IMR-90 (cell line): ENCODE measurements around the gene PLCL1. TPM values are rescaled to one million over a fixed set of nuclear protein-coding genes. Genes with fewer than 3 reads are reported as not detected.

Experiments used
- ATAC-seq: fragments of 200-7000 bp; cut with Tn5 transposase; 2 replicates; pipeline ENCODE4 v1.9.1; 2020; ENCODE audit warnings: low read depth, mild to moderate bottlenecking, moderate library complexity
- BruUV-seq: library from RNA; stranded (reverse); fragments of 400-500 nt; replicated peaks from 2 replicates; lab custom pipeline; 2021; lab: Mats Ljungman, UMichigan
- CTCF ChIA-PET: fragments of 300-600 bp; formaldehyde crosslinking; extraction: SDS; loops from one replicate; lab custom pipeline; 2021; ENCODE audit warnings: antibody characterized with exemption; lab: Yijun Ruan, JAX
- POLR2A ChIA-PET: fragments of 300-600 bp; sonication (Branson Sonifier 250); formaldehyde crosslinking; loops from one replicate; lab custom pipeline; 2022; ENCODE audit warnings: antibody characterized with exemption; ENCODE audit not compliant: unreplicated experiment; lab: Charles Lee
- DNase-seq: peaks from one replicate; pipeline ENCODE4 v3.0.0; 2013
- H2AFZ ChIP-seq: replicated peaks from 2 replicates; pipeline ENCODE3; 2013; ENCODE audit warnings: low read length, mild to moderate bottlenecking; ENCODE audit not compliant: poor library complexity
- H2AK5ac ChIP-seq: 2 replicates; pipeline ENCODE4 v1.6.1; 2013; ENCODE audit warnings: low read depth, low read length, inconsistent platforms
- H2AK9ac ChIP-seq: replicated peaks from 2 replicates; pipeline ENCODE3; 2013; ENCODE audit warnings: mild to moderate bottlenecking, low read depth, low read length, moderate library complexity; ENCODE audit not compliant: poor library complexity
- H2BK120ac ChIP-seq: 2 replicates; pipeline ENCODE4 v1.6.1; 2013; ENCODE audit warnings: low read depth, low read length, inconsistent platforms
- H2BK15ac ChIP-seq: 3 replicates; pipeline ENCODE4 v1.6.1; 2013; ENCODE audit warnings: low read depth, low read length, inconsistent platforms
- H2BK20ac ChIP-seq: 2 replicates; pipeline ENCODE4 v1.6.1; 2013; ENCODE audit warnings: low read depth, mild to moderate bottlenecking, inconsistent platforms, low read length, moderate library complexity
- H2BK5ac ChIP-seq: 2 replicates; pipeline ENCODE4 v1.6.1; 2013; ENCODE audit warnings: mild to moderate bottlenecking, low read depth, low read length, inconsistent platforms; ENCODE audit not compliant: poor library complexity, severe bottlenecking
- H3K14ac ChIP-seq: replicated peaks from 2 replicates; pipeline ENCODE4 v1.6.1; 2013; ENCODE audit warnings: low read depth, low read length, inconsistent platforms
- H3K18ac ChIP-seq: 2 replicates; pipeline ENCODE4 v1.6.1; 2013; ENCODE audit warnings: low read depth, low read length, control low read depth
- H3K23ac ChIP-seq: 2 replicates; pipeline ENCODE4 v1.6.1; 2013; ENCODE audit warnings: low read depth, low read length, inconsistent platforms
- H3K27ac ChIP-seq: 2 replicates; pipeline ENCODE4 v1.5.1; 2013; ENCODE audit warnings: mild to moderate bottlenecking, control low read depth, low read length; ENCODE audit not compliant: insufficient read depth
- H3K27me3 ChIP-seq: 2 replicates; pipeline ENCODE4 v1.6.1; 2013; ENCODE audit warnings: low read length; ENCODE audit not compliant: control insufficient read depth, insufficient read depth
- H3K36me3 ChIP-seq: 2 replicates; pipeline ENCODE4 v1.6.1; 2013; ENCODE audit warnings: low read length, mixed read lengths; ENCODE audit not compliant: control insufficient read depth, insufficient read depth
- H3K4ac ChIP-seq: 2 replicates; pipeline ENCODE4 v1.6.1; 2013; ENCODE audit warnings: low read depth, low read length, inconsistent platforms
- H3K4me1 ChIP-seq: 2 replicates; pipeline ENCODE4 v1.6.1; 2013; ENCODE audit warnings: low read length, mixed read lengths; ENCODE audit not compliant: control insufficient read depth, insufficient read depth
- H3K4me2 ChIP-seq: 2 replicates; pipeline ENCODE4 v1.6.1; 2013; ENCODE audit warnings: low read depth, mild to moderate bottlenecking, control low read depth, low read length, moderate library complexity
- H3K4me3 ChIP-seq: 2 replicates; pipeline ENCODE4 v1.5.1; 2013; ENCODE audit warnings: low read depth, mild to moderate bottlenecking, control low read depth, low read length, moderate library complexity; ENCODE audit not compliant: insufficient read depth
- H3K56ac ChIP-seq: 2 replicates; pipeline ENCODE4 v1.6.1; 2013; ENCODE audit warnings: low read length, inconsistent platforms; ENCODE audit not compliant: insufficient read depth; ENCODE audit errors: extremely low read depth
- H3K79me1 ChIP-seq, 2 experiments: 2 replicates each; pipeline ENCODE4 v1.6.1; 2013; ENCODE audit warnings: low read length in 2 of 2, inconsistent platforms in 1 of 2, low read depth in 1 of 2
- H3K9ac ChIP-seq: 2 replicates; pipeline ENCODE4 v1.6.1; 2013; ENCODE audit warnings: low read depth, low read length, control low read depth
- H3K9me1 ChIP-seq: 2 replicates; pipeline ENCODE4 v1.6.1; 2013; ENCODE audit warnings: low read length, inconsistent platforms; ENCODE audit not compliant: insufficient read depth
- H3K9me3 ChIP-seq: 2 replicates; pipeline ENCODE4 v1.6.1; 2013; ENCODE audit warnings: low read length; ENCODE audit not compliant: control insufficient read depth, insufficient read depth
- H4K20me1 ChIP-seq: 2 replicates; pipeline ENCODE4 v1.6.1; 2013; ENCODE audit warnings: low read length, inconsistent platforms; ENCODE audit not compliant: insufficient read depth
- H4K5ac ChIP-seq: 2 replicates; pipeline ENCODE4 v1.6.1; 2013; ENCODE audit warnings: mild to moderate bottlenecking, low read depth, low read length, control low read depth
- H4K8ac ChIP-seq, 2 experiments: 2 replicates each; pipeline ENCODE4 v1.6.1; 2013; ENCODE audit warnings: low read depth in 2 of 2, low read length in 2 of 2, control low read depth in 1 of 2, inconsistent platforms in 1 of 2
- H4K91ac ChIP-seq: 2 replicates; pipeline ENCODE4 v1.6.1; 2013; ENCODE audit warnings: low read depth, low read length, inconsistent platforms; ENCODE audit not compliant: insufficient read depth
- CHD1 ChIP-seq: IDR thresholded peaks from 2 replicates; pipeline ENCODE4 v1.6.1; 2012; ENCODE audit warnings: low read depth, low read length, improper control_type of control experiment
- FOS ChIP-seq: fragments of 150-350 bp; IDR thresholded peaks from 2 replicates; pipeline ENCODE4 v1.6.1; 2016; ENCODE audit warnings: low read depth, low read length
- MAZ ChIP-seq: IDR thresholded peaks from 2 replicates; pipeline ENCODE4 v1.6.1; 2012; ENCODE audit warnings: low read depth, mild to moderate bottlenecking, low read length, improper control_type of control experiment, moderate library complexity, borderline replicate concordance
- MXI1 ChIP-seq: IDR thresholded peaks from 2 replicates; pipeline ENCODE4 v1.6.1; 2012; ENCODE audit warnings: low read depth, mild to moderate bottlenecking, low read length, moderate library complexity, borderline replicate concordance
- RCOR1 ChIP-seq: IDR thresholded peaks from 2 replicates; pipeline ENCODE4 v1.6.1; 2012; ENCODE audit warnings: mild to moderate bottlenecking, low read length, improper control_type of control experiment; ENCODE audit not compliant: insufficient replicate concordance
- RFX5 ChIP-seq: IDR thresholded peaks from 2 replicates; pipeline ENCODE4 v1.8.0; 2012; ENCODE audit warnings: low read depth, mild to moderate bottlenecking, low read length, moderate library complexity
- WGBS, 2 experiments: methylation state at CpG; one replicate each; pipeline versions ENCODE4 v1.1.5 to v1.1.7; 2013; ENCODE audit warnings: missing lambda C conversion rate in 2 of 2; ENCODE audit not compliant: insufficient read length in 1 of 2; ENCODE audit errors: extremely low coverage in 2 of 2; 5-methylcytosine and 5-hydroxymethylcytosine counted together
- dilution Hi-C: fragments of 300-500 bp; cut with HindIII; formaldehyde crosslinking; loops from one replicate; pipeline ENCODE4 v1.14.3; 2018; ENCODE audit warnings: low sequenced_read_pairs; ENCODE audit not compliant: unreplicated experiment
- in situ Hi-C: fragments of 300-500 bp; cut with MboI; formaldehyde crosslinking; loops from 3 replicates; pipeline ENCODE4 v1.14.3; 2019; ENCODE audit warnings: low sequenced_read_pairs, inconsistent platforms, mixed read lengths
- intact Hi-C: fragments of 100-400 bp; cut with micrococcal nuclease; formaldehyde crosslinking; loops from 2 replicates; pipeline ENCODE4 v1.10.0; 2022
- polyA plus RNA-seq, 3 experiments: library from polyadenylated mRNA; depleted of rRNA; stranded (reverse); fragments of >200 nt; gene quantifications; 2 replicates each; pipeline ENCODE4 v1.2.3, GENCODE V29; 2012; ENCODE audit warnings: low replicate concordance in 1 of 3
- total RNA-seq: library from RNA; depleted of rRNA; stranded (reverse); fragments of >200 nt; gene quantifications from 2 replicates; pipeline ENCODE4 v1.2.3, GENCODE V29; 2012

Gene PLCL1
- total and polyA plus RNA-seq, 2 of the 4 experiments (the other 2 are of a cell fraction), result 0.14 to 0.18 TPM

GRCh38 chr2:198017068-198017467 lies 212.7 kb downstream of the PLCL1 start:
- POLR2A ChIA-PET, result no interaction called here
- H3K27ac ChIP-seq, result no peak overlapping the region
- H3K9ac ChIP-seq, result no peak overlapping the region
- H3K4me1 ChIP-seq, result no peaks in the 10 kb centered on the region
- H2AK9ac ChIP-seq, result no peak overlapping the region
- no peak overlapping the region for H2BK5ac ChIP-seq
- H4K5ac ChIP-seq, result no peak overlapping the region
- dilution Hi-C loops (no loop called here), intact Hi-C loops (no loop called here), in situ Hi-C loops (no loop called here)
- no peaks in the 10 kb centered on the region for H3K9me3 ChIP-seq
- no peaks in the 10 kb centered on the region for H3K36me3 ChIP-seq
- no peak overlapping the region for H3K4me2 ChIP-seq
- no peak for ATAC-seq
- no peak for DNase-seq
- H4K8ac ChIP-seq, result no peak overlapping the region
- CTCF ChIA-PET, result no interaction called here
- H2BK15ac ChIP-seq, result no peak overlapping the region
- no peak overlapping the region for H2BK20ac ChIP-seq
- TF ChIP-seq RFX5 (no peak), FOS (no peak), MAZ (no peak), RCOR1 (no peak), MXI1 (no peak), CHD1 (no peak)
- no peak overlapping the region for H2BK120ac ChIP-seq
- H3K79me1 ChIP-seq, result no peaks in the 10 kb centered on the region
- no peak overlapping the region for H4K91ac ChIP-seq
- no CpG with 5 or more reads among the region's 2 CpGs for WGBS, 2 experiments
- no TSS peak for BruUV-seq
- no peak overlapping the region for H2AK5ac ChIP-seq
- H3K27me3 ChIP-seq, result no peaks in the 10 kb centered on the region
- H2AFZ ChIP-seq, result no peak overlapping the region
- no peak overlapping the region for H3K23ac ChIP-seq
- H3K56ac ChIP-seq, result no peak overlapping the region
- H3K18ac ChIP-seq, result no peak overlapping the region
- H3K4ac ChIP-seq, result no peak overlapping the region
- no peak overlapping the region for H3K14ac ChIP-seq
- no peak overlapping the region for H3K4me3 ChIP-seq
- no peaks in the 10 kb centered on the region for H3K9me1 ChIP-seq
- no peaks in the 10 kb centered on the region for H4K20me1 ChIP-seq
